PC-3 (cell line): ENCODE measurements around the gene NKAIN2.
"Not testable (repeated sequence)": the region's sequence is repeated elsewhere in the genome, so short reads cannot be mapped to it uniquely, and the experiment has no call there.

Experiments used
- EZH2 ChIP-seq: fragments of 300-600 bp; sonication (generic); IDR thresholded peaks from one replicate; pipeline ENCODE4 v1.6.1; 2017; ENCODE audit warnings: antibody characterized with exemption, mild to moderate bottlenecking, low read length; ENCODE audit not compliant: unreplicated experiment
- TF ChIP-seq, protein P1 (sequence below): fragments of 300-600 bp; sonication (generic); conservative IDR thresholded peaks from 2 replicates; pipeline ENCODE4 v1.5.1; 2017; ENCODE audit warnings: antibody characterized with exemption, low read depth, mild to moderate bottlenecking, low read length

DNA sequence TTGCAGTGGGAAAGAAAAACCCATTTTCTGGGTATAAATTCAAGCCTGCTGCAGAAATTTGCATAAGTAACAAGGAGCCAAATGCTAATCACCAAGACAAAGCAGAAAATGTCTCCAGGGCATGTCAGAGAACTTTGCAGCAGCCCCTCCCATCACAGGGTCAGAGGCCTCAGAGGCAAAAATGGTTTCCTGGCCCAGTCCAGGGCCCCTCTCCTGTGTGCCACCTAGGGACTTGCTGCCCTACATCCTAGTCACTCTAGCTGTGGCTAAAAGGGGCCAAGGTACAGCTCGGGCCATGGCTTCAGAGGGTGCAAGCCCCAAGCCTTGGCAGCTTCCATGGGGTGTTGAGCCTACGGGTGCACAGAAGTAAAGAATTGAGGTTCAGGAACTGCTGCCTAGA, 497.2 kb downstream of the NKAIN2 start:
- TF ChIP-seq, protein P1, sequence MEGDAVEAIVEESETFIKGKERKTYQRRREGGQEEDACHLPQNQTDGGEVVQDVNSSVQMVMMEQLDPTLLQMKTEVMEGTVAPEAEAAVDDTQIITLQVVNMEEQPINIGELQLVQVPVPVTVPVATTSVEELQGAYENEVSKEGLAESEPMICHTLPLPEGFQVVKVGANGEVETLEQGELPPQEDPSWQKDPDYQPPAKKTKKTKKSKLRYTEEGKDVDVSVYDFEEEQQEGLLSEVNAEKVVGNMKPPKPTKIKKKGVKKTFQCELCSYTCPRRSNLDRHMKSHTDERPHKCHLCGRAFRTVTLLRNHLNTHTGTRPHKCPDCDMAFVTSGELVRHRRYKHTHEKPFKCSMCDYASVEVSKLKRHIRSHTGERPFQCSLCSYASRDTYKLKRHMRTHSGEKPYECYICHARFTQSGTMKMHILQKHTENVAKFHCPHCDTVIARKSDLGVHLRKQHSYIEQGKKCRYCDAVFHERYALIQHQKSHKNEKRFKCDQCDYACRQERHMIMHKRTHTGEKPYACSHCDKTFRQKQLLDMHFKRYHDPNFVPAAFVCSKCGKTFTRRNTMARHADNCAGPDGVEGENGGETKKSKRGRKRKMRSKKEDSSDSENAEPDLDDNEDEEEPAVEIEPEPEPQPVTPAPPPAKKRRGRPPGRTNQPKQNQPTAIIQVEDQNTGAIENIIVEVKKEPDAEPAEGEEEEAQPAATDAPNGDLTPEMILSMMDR = not testable (repeated sequence)
- TF ChIP-seq EZH2 = not testable (repeated sequence)
